GM18867 (cell line): ENCODE data around the gene PTS.

Source experiments
- ATAC-seq: cut with Tn5 transposase; IDR thresholded peaks from one replicate; pipeline ENCODE4 v1.9.1; 2021; ENCODE audit warnings: mild to moderate bottlenecking, moderate library complexity; ENCODE audit not compliant: unreplicated experiment

Gene PTS

DNA sequence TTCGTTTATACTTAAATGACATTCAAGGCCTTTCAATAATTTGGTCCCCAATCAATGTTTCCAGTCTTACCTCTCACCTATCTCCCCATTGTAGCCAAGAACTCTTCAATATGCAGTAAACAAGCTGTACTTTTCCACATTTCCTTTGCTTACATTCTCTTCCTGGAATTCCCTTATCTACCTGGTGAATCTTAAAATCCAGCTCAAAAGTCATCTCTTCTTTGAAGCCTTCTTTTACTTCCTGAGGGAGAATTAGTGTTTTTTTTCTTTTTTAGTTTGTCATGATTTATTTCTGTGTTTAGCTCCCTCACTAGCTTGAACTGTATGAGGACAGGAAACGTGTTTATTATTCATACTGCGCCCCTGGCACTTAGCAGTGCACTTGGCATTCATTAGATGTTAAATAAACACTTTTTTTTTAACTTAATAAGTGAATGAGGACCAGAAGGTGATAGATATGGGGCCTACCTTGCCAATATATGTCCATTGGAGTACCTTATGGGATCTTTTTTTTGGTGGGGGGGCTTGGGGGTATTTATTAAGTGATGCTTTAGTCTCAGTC lies 4.9 kb upstream of the PTS start:
- ATAC-seq = no peak

- ATAC-seq = no peak
These were observed 3.9 kb upstream of the PTS start for GRCh38 chr11:112222303-112222702.

DNA sequence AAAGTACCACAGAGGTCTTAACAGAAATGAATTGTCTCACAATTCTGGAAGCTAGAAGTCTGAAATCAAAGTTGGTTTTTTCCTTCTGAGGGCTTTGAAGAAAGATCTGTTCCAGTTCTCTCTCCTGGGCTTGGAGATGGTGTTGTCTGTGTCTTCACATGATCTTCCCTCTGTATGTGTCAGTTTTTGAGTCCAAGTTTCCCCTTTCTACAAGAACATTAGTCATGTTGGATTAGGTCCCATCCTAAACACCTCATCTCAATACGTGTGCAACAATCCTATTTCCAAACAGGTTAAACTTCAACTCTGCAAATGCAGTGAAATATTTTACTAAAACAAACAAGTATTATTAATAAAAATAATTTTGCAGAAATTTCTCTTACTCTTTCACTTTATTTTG lies 3.1 kb upstream of the PTS start:
- no peak for ATAC-seq

GRCh38 chr11:112223754-112224532 lies 2.3 kb upstream of the PTS start:
- ATAC-seq = no peak

- ATAC-seq = no peak
These were observed 521 bp upstream of the PTS start for GRCh38 chr11:112225753-112226061.

- ATAC-seq = peak; percentile 50
These were observed 688 bp downstream of the PTS start for GRCh38 chr11:112226831-112227401.

DNA sequence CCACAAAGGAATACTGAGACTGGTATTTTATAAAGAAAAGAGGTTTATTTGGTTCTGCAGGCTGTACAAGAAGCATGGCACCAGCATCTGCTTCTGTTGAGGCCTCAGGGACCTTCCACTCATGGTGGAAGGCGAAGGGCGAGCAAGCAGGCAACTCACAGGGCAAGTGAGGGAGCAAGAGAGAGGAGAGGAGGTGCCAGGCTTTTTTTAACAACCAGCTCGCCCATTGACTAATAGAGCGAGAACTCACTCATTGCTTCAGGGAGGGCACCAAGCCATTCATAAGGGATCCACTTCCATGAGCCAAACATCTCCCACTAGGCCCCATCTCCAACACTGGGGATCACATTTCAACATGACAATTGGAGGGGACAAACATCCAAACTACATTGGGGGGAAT lies 1.2 kb downstream of the PTS start:
- no peak for ATAC-seq

DNA sequence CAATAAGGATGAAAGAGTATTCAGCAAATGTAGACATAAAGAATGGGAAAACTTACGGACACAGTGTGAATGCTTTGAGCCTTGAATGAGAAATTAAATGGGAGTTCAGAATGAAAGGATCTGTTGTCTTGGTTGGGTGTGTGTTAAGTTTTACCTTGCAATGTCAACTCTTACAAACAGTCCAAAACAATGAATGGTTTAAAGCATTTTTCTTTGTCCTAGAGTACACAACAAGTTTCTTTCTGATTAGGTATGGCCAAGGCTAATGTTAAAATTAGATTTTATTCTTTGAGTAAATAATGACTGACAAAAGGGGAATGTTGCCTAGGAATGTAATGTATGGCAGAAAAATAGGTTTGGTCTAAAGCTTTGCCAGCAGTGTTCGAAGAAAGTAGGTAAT lies 2.5 kb downstream of the PTS start:
- ATAC-seq = no peak

DNA sequence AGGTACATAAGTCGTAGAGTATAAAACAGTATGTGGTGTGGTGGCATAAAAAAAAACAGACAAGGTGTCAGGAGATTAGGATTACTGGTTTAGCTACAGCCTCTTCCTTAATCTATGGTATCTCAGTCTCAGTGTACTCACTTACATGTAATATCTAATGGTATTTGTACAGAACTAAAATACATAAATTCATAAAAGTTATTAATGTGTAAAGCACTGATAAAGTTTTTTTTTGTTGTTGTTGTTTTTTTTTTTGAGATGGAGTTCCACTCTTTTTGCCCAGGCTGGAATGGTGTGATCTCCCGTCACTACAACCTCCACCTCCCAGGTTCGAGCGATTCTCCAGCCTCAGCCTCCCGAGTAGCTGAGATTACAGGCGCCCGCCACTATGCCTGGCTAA lies 2.9 kb downstream of the PTS start:
- ATAC-seq = no peak

DNA sequence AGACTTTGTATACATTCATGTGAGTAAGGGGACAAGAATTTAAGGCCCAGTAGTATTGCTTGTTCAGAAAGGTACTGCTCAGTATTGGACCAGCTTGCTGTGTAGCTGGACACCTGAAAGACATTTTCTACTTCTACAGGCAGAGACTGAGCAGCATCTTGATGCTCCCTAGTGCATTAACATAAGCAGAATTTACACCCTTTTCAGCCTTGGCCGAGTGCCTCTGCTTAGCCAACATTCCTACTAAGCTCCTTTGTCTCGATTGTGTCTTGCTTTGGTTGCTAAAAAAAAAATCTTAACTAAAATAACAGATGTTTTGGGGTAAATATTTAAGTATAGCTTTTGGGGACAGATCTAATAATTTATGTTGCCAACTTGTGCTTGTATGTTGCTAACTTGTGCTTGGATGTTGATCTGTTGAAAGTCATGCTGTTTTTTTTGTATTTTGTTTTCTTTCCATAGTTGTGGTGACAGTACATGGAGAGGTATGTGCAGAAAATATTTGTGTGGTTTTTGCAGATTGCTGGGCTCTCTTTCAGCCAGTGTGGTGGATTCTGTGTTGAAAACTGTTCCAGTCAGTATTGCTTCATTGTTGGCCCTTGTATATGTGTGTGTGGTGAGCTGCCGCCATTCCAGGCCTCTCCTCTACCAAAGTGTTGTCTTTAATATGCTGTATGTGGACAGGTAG lies 3.7 kb downstream of the PTS start:
- ATAC-seq = no peak

DNA sequence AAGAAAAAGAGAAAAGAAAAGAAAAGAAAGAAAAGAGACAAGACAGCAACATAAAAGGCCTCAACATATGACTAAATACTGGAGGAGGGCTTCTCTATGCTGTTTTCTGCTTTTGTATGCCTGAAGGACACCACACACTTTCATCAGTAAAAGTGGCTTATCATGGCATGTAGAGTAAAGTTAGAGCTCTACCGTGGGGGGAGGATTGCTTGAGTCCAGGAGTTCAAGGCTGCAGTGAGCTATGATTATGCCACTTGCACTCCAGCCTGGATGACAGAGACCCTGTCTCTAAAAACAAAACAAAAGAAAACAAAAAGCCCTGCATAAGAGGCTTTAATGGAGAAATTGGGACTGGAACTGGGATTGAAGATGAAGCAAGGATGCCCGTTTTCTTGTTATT lies 5.7 kb downstream of the PTS start:
- ATAC-seq = no peak

- peak; percentile 47 for ATAC-seq
These were observed 9.6 kb downstream of the PTS start for GRCh38 chr11:112235750-112236390.

GRCh38 chr11:112237451-112237850 lies 11.2 kb downstream of the PTS start:
- ATAC-seq = no peak

GRCh38 chr11:112238041-112238440 lies 11.8 kb downstream of the PTS start:
- no peak for ATAC-seq

- no peak for ATAC-seq
These were observed 15.3 kb downstream of the PTS start for GRCh38 chr11:112241486-112241885.

GRCh38 chr11:112247201-112247600 lies 21.0 kb downstream of the PTS start:
- ATAC-seq = no peak

- ATAC-seq = no peak
These were observed 22.0 kb downstream of the PTS start for GRCh38 chr11:112248201-112248600.

DNA sequence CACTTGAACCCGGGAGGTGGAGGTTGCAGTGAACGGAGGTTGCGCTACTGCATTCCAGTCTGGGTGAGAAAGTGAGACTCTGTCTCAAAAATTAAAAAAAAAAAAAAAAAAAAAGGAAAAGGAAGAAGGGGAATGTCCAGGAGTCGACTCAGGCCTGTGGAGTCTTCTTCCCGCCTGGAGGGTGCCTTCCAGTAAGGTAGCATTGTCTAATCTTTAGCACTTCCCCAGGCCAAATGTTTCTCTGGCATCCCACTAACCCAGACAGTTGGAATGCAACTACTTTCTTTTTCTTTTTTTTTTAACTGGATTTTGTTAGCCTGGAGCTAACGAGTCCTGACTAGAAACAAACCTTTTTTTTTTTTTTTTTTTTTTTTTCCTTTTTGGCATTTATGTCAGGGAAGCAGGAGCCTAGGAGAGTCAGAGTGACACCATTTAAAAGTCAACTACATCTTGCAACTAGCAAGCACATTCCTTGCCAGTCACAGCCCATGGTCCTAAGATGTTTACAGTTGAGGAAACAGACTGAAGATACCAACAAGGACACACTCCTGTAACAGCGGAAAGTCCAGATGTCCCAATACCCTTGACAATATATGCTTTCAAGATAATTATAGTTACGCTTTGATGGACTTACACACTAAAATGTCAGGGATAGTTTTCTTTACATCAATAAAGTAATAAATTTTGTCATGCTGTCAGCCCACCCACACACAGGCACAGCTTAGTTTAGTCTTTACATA lies 23.8 kb downstream of the PTS start:
- no peak for ATAC-seq

- no peak for ATAC-seq
These were observed 27.5 kb downstream of the PTS start for GRCh38 chr11:112253605-112254242.

DNA sequence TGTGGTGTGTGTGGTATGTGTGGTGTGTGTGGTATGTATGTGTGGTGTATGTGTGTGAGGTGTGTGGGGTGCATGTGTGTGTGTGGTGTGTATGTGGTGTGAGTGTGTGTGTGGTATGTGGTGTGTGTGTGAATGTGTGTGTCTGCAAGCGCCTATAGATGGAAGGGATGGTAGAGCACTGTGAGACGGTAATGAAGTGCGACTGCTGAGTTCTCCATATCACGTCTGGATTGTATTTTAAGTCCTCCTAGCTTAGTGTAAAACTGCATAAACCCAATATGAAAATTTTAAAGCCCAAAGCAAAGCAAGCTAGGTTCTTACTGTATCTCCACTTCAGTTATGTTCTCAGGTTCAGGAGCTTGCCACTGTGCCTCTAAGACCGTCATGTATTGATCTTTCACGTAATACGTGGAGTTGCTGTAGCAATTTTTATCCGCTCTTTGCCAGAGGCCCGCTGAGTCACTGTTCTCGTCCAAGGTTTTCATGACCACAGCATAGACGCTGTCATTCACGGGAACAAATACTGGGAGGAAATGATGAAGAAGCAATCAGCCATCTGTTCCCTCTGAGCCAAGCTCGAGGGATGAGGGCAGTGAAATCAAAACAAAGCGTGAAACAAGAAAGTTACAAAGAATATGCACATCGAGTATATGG lies 29.0 kb downstream of the PTS start:
- ATAC-seq = no peak
